SK-N-SH (cell line): ENCODE data around the gene C5orf58.

Experiments used
- EP300 ChIP-seq, 2 experiments: IDR thresholded peaks; 2 replicates each; pipeline versions ENCODE4 v1.4.0 to v1.6.1; 2012; ENCODE audit warnings: borderline replicate concordance in 1 of 2, low read depth in 1 of 2, low read length in 1 of 2
- EZH2phosphoT487 ChIP-seq: fragments of 200-600 bp; sonication (generic); IDR thresholded peaks from 2 replicates; pipeline ENCODE4 v1.6.1; 2017; ENCODE audit warnings: low read depth, mixed run types, mild to moderate bottlenecking, antibody characterized with exemption, moderate library complexity, borderline replicate concordance
- GABPA ChIP-seq: IDR thresholded peaks from 2 replicates; pipeline ENCODE4 v1.4.0; 2012; ENCODE audit warnings: low read depth, mild to moderate bottlenecking
- NRF1 ChIP-seq: IDR thresholded peaks from 2 replicates; pipeline ENCODE4 v1.6.1; 2012; ENCODE audit warnings: low read depth, mild to moderate bottlenecking, low read length
- POLR2AphosphoS5 ChIP-seq: IDR thresholded peaks from 2 replicates; pipeline ENCODE4 v1.6.1; 2012; ENCODE audit warnings: low read depth, low read length
- SMC3 ChIP-seq: IDR thresholded peaks from 2 replicates; pipeline ENCODE4 v1.6.1; 2012; ENCODE audit warnings: low read depth, low read length, improper control_type of control experiment
- TAF1 ChIP-seq: IDR thresholded peaks from 2 replicates; pipeline ENCODE4 v1.6.1; 2012; ENCODE audit warnings: low read depth, mild to moderate bottlenecking, low read length, moderate library complexity, borderline replicate concordance
- TCF12 ChIP-seq: IDR thresholded peaks from 2 replicates; pipeline ENCODE4 v1.4.0; 2012
- TF ChIP-seq, protein P1 (sequence below): fragments of 200-600 bp; sonication (generic); IDR thresholded peaks from 2 replicates; pipeline ENCODE4 v1.6.1; 2017; ENCODE audit warnings: antibody characterized with exemption, mild to moderate bottlenecking, moderate library complexity

DNA sequence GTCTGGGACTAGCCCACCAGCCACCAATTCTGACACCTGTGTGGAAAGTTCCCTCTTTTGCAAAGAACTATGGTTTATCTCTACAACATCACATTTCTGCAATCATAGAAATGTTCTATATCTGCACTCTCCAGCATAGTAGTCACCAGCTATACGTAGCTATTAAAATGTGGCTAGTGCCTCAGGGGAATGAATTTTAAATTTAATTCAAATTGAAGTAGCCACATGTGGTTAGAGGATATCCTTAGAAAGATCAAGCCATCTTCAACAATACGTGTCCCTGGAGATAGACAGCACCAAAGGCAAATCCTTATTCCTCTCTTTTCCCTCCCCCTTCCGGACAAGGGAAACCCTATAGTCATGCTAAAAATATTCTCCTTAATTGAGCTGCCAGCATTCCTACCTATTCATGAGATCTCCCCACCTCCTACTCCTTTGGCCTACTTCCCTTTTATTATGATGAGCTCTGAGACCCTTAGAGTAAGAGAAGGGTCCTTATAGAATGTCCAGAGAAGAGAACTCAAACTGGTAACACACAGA is 53.7 kb downstream of the C5orf58 start:
- TF ChIP-seq, protein P1, sequence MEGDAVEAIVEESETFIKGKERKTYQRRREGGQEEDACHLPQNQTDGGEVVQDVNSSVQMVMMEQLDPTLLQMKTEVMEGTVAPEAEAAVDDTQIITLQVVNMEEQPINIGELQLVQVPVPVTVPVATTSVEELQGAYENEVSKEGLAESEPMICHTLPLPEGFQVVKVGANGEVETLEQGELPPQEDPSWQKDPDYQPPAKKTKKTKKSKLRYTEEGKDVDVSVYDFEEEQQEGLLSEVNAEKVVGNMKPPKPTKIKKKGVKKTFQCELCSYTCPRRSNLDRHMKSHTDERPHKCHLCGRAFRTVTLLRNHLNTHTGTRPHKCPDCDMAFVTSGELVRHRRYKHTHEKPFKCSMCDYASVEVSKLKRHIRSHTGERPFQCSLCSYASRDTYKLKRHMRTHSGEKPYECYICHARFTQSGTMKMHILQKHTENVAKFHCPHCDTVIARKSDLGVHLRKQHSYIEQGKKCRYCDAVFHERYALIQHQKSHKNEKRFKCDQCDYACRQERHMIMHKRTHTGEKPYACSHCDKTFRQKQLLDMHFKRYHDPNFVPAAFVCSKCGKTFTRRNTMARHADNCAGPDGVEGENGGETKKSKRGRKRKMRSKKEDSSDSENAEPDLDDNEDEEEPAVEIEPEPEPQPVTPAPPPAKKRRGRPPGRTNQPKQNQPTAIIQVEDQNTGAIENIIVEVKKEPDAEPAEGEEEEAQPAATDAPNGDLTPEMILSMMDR, result no peak
- TF ChIP-seq POLR2AphosphoS5 (no peak), TAF1 (no peak), EP300 (IDR thresholded peaks at IDR 0.05; ENCODE audit: borderline replicate concordance in 1 of 2, low read depth in 1 of 2, low read length in 1 of 2) (no peak), EZH2phosphoT487 (no peak), GABPA (no peak), TCF12 (no peak), SMC3 (no peak), NRF1 (no peak)
